ENCODE results near the gene PROC. TPM values are rescaled to one million over a fixed set of nuclear protein-coding genes. Genes with fewer than 3 reads are reported as not detected.

Gene PROC
- total RNA-seq, 1 experiment from 2014 or later, result 0.59 TPM

DNA sequence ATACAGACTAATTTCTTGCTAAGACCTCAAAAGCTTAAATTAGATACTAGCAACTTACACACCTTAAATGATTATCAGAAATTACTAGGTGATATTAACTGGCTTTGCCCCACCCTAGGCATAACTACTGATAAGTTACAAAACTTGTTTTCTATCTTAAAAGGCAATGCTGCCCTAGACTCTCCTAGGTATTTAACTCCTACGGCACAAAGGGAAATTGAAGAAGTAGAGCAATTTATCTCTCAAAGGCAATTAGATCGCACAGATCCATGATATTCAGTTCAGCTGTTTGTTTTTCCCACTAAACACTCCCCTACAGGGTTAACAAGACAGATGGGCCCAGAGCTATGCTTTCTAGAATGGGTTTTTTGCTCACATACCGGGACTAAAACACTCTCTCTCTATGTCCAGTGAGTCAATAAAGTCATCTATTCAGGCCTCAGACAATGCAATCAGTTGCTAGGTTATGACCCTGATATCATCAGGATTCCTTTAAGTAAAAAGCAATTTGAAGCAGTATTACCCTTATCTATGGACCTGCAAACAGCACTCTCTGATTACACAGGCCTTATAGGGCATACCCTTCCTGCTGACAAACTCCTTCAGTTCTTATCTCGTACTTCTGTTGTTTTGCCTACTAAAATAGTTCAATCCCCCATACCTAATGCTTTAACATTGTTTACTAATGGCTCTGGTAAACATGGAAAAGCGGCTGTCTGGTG is 44.7 kb upstream of the PROC start:
- no peaks in the 10 kb centered on the region for H3K36me3 Mint-ChIP-seq (ENCODE audit: insufficient read depth, unreplicated experiment)
- H3K4me1 Mint-ChIP-seq (ENCODE audit: low read depth, unreplicated experiment), result peaks cover 9% of the 10 kb centered on the region
- no peaks in the 10 kb centered on the region for H3K27me3 Mint-ChIP-seq (ENCODE audit: unreplicated experiment)
- no peak overlapping the region for H3K27ac Mint-ChIP-seq (ENCODE audit: unreplicated experiment)
- no peak overlapping the region for H3K4me3 Mint-ChIP-seq (ENCODE audit: low read depth, unreplicated experiment)
- TF ChIP-seq, protein P1, sequence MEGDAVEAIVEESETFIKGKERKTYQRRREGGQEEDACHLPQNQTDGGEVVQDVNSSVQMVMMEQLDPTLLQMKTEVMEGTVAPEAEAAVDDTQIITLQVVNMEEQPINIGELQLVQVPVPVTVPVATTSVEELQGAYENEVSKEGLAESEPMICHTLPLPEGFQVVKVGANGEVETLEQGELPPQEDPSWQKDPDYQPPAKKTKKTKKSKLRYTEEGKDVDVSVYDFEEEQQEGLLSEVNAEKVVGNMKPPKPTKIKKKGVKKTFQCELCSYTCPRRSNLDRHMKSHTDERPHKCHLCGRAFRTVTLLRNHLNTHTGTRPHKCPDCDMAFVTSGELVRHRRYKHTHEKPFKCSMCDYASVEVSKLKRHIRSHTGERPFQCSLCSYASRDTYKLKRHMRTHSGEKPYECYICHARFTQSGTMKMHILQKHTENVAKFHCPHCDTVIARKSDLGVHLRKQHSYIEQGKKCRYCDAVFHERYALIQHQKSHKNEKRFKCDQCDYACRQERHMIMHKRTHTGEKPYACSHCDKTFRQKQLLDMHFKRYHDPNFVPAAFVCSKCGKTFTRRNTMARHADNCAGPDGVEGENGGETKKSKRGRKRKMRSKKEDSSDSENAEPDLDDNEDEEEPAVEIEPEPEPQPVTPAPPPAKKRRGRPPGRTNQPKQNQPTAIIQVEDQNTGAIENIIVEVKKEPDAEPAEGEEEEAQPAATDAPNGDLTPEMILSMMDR (IDR thresholded peaks at IDR 0.05; ENCODE audit: unreplicated experiment), result no peak
- BruUV-seq (replicated peaks), result no TSS peak
- CTCF ChIA-PET, result no interaction called here
- peaks cover 8% of the 10 kb centered on the region for H3K9me3 Mint-ChIP-seq (ENCODE audit: low read depth, unreplicated experiment)
- no peak for DNase-seq
- intact Hi-C loops (cut with micrococcal nuclease; ENCODE audit: unreplicated experiment), result no loop called here

- TF ChIP-seq, protein P1 (IDR thresholded peaks at IDR 0.05; ENCODE audit: unreplicated experiment), result no peak
- CTCF ChIA-PET, result no interaction called here
- peaks cover 8% of the 10 kb centered on the region for H3K9me3 Mint-ChIP-seq (ENCODE audit: low read depth, unreplicated experiment)
- intact Hi-C loops (cut with micrococcal nuclease; ENCODE audit: unreplicated experiment), result no loop called here
- no TSS peak for BruUV-seq (replicated peaks)
- no peak for DNase-seq
- H3K4me1 Mint-ChIP-seq (ENCODE audit: low read depth, unreplicated experiment), result peaks cover 9% of the 10 kb centered on the region
- H3K27ac Mint-ChIP-seq (ENCODE audit: unreplicated experiment), result no peak overlapping the region
- H3K4me3 Mint-ChIP-seq (ENCODE audit: low read depth, unreplicated experiment), result no peak overlapping the region
- no peaks in the 10 kb centered on the region for H3K36me3 Mint-ChIP-seq (ENCODE audit: insufficient read depth, unreplicated experiment)
- H3K27me3 Mint-ChIP-seq (ENCODE audit: unreplicated experiment), result no peaks in the 10 kb centered on the region
Observed at GRCh38 chr2:127376257-127376656, 42.0 kb upstream of the PROC start.

GRCh38 chr2:127377262-127377661 is 41.0 kb upstream of the PROC start:
- CTCF ChIA-PET, result no interaction called here
- Mint-ChIP-seq H3K9me3 (ENCODE audit: low read depth, unreplicated experiment) (peaks cover 8% of the 10 kb centered on the region), H3K4me3 (ENCODE audit: low read depth, unreplicated experiment) (no peak overlapping the region), H3K27ac (ENCODE audit: unreplicated experiment) (peak overlapping the region; percentile 14), H3K4me1 (ENCODE audit: low read depth, unreplicated experiment) (peaks cover 9% of the 10 kb centered on the region), H3K27me3 (ENCODE audit: unreplicated experiment) (no peaks in the 10 kb centered on the region), H3K36me3 (ENCODE audit: insufficient read depth, unreplicated experiment) (no peaks in the 10 kb centered on the region)
- TF ChIP-seq, protein P1 (IDR thresholded peaks at IDR 0.05; ENCODE audit: unreplicated experiment), result no peak
- DNase-seq, result no peak
- no TSS peak for BruUV-seq (replicated peaks)
- intact Hi-C loops (cut with micrococcal nuclease; ENCODE audit: unreplicated experiment), result no loop called here

GRCh38 chr2:127378720-127379119 is 39.5 kb upstream of the PROC start:
- Mint-ChIP-seq H3K27ac (ENCODE audit: unreplicated experiment) (no peak overlapping the region), H3K4me1 (ENCODE audit: low read depth, unreplicated experiment) (peaks cover 9% of the 10 kb centered on the region), H3K27me3 (ENCODE audit: unreplicated experiment) (no peaks in the 10 kb centered on the region), H3K9me3 (ENCODE audit: low read depth, unreplicated experiment) (peaks cover 5% of the 10 kb centered on the region), H3K36me3 (ENCODE audit: insufficient read depth, unreplicated experiment) (no peaks in the 10 kb centered on the region), H3K4me3 (ENCODE audit: low read depth, unreplicated experiment) (no peak overlapping the region)
- no peak for DNase-seq
- intact Hi-C loops (cut with micrococcal nuclease; ENCODE audit: unreplicated experiment), result no loop called here
- CTCF ChIA-PET, result interaction anchor here (1.2 kb wide), 1 partner anchor 32 kb away, joined by 3 read pairs; no protein-coding TSS in a partner anchor
- BruUV-seq (replicated peaks), result no TSS peak
- TF ChIP-seq, protein P1 (IDR thresholded peaks at IDR 0.05; ENCODE audit: unreplicated experiment), result no peak

All from Calu3 (cell line).